HCT116 (cell line): ENCODE measurements around the gene PROB1. TPM values are rescaled to one million over a fixed set of nuclear protein-coding genes. Genes with fewer than 3 reads are reported as not detected.

Experiments
- ATAC-seq: fragments of 200-7000 bp; cut with Tn5 transposase; 2 replicates; pipeline ENCODE4 v1.9.1; 2020; ENCODE audit warnings: mild to moderate bottlenecking, moderate library complexity
- BruUV-seq: library from RNA; stranded (reverse); fragments of 400-500 nt; replicated peaks from 2 replicates; lab custom pipeline; 2021; lab: Mats Ljungman, UMichigan
- CTCF ChIA-PET: fragments of 300-600 bp; sonication (Branson Sonifier 250); formaldehyde crosslinking; loops from one replicate; lab custom pipeline; 2021; ENCODE audit warnings: antibody characterized with exemption; lab: Charles Lee
- POLR2A ChIA-PET: fragments of 300-600, 350-600 bp; sonication (Branson Sonifier 250); formaldehyde crosslinking; loops from one replicate; lab custom pipeline; 2021; ENCODE audit warnings: antibody characterized with exemption; lab: Charles Lee
- RAD21 ChIA-PET, 2 experiments: fragments of 300-600 bp; sonication (Branson Sonifier 250); formaldehyde crosslinking; loops; one replicate each; lab custom pipeline; 2023; ENCODE audit warnings: low total read pairs in 2 of 2; ENCODE audit not compliant: uncharacterized antibody in 2 of 2, unreplicated experiment in 2 of 2, low non-redundant PET in 1 of 2; lab: Charles Lee
- DNase-seq: peaks from one replicate; pipeline ENCODE4 v3.0.0-alpha.2; 2010; ENCODE audit warnings: low read depth, low spot score
- H2AFZ ChIP-seq: fragments of 200-600 bp; shearing (Covaris generic), sonication (generic); 2 replicates; pipeline ENCODE4 v1.6.1; 2017; ENCODE audit warnings: low read depth, mixed run types, mixed read lengths, antibody characterized with exemption, low read length; ENCODE audit not compliant: poor library complexity, severe bottlenecking
- H3K27ac ChIP-seq: 2 replicates; pipeline ENCODE4 v1.5.1; 2012; ENCODE audit warnings: low read depth, low read length
- H3K27me3 ChIP-seq: fragments of 200-600 bp; sonication (generic); 2 replicates; pipeline ENCODE4 v1.6.1; 2016; ENCODE audit warnings: mixed run types, low read length, mixed read lengths; ENCODE audit not compliant: insufficient read depth
- H3K36me3 ChIP-seq, 2 experiments: fragments of 200-500 bp in 1 of 2; fragments of 200-600 bp in 1 of 2; sonication (Bioruptor generic) in 1 of 2; sonication (generic) in 1 of 2; 2 replicates each; pipeline versions ENCODE4 v1.5.1 to v1.6.1; 2014 to 2016; ENCODE audit warnings: low read length in 2 of 2, inconsistent platforms in 1 of 2, mixed read lengths in 1 of 2, mixed run types in 1 of 2; ENCODE audit not compliant: insufficient read depth in 2 of 2, control insufficient read depth in 1 of 2
- H3K4me1 ChIP-seq, 2 experiments: fragments of 200-600 bp in 1 of 2; sonication (generic) in 1 of 2; 2 replicates each; pipeline versions ENCODE4 v1.5.1 to v1.6.1; 2012 to 2017; ENCODE audit warnings: low read length in 2 of 2, inconsistent platforms in 1 of 2, mild to moderate bottlenecking in 1 of 2, mixed read lengths in 1 of 2, mixed run types in 1 of 2, moderate library complexity in 1 of 2; ENCODE audit not compliant: insufficient read depth in 2 of 2, control insufficient read depth in 1 of 2
- H3K4me2 ChIP-seq: fragments of 200-600 bp; sonication (generic); 2 replicates; pipeline ENCODE4 v1.6.1; 2017; ENCODE audit warnings: mixed run types, low read length, mixed read lengths
- H3K4me3 ChIP-seq, 2 experiments: fragments of 200-600 bp in 1 of 2; sonication (generic) in 1 of 2; replicated peaks in 1 of 2; 2 replicates each; pipeline ENCODE4 v1.5.1; 2011 to 2016; ENCODE audit warnings: low read length in 2 of 2, control low read depth in 1 of 2, low read depth in 1 of 2, mild to moderate bottlenecking in 1 of 2, mixed read lengths in 1 of 2, mixed run types in 1 of 2
- H3K79me2 ChIP-seq: fragments of 200-600 bp; sonication (generic); 2 replicates; pipeline ENCODE4 v1.6.1; 2017; ENCODE audit warnings: mild to moderate bottlenecking, mixed run types, low read length, moderate library complexity, mixed read lengths; ENCODE audit not compliant: insufficient read depth
- H3K9ac ChIP-seq: fragments of 200-600 bp; sonication (generic); 2 replicates; pipeline ENCODE4 v1.6.1; 2016; ENCODE audit warnings: low read length, mixed read lengths
- H3K9me2 ChIP-seq: fragments of 200-600 bp; sonication (generic), shearing (Covaris generic); 2 replicates; pipeline ENCODE4 v1.6.1; 2017; ENCODE audit warnings: mixed run types, mild to moderate bottlenecking, moderate library complexity; ENCODE audit not compliant: insufficient read depth
- H3K9me3 ChIP-seq, 2 experiments: fragments of 200-500 bp in 1 of 2; fragments of 200-600 bp in 1 of 2; sonication (Bioruptor generic) in 1 of 2; sonication (generic) in 1 of 2; 2 replicates each; pipeline ENCODE4 v1.6.1; 2014 to 2017; ENCODE audit warnings: low read length in 2 of 2, mixed read lengths in 2 of 2, inconsistent platforms in 1 of 2, low read depth in 1 of 2, mild to moderate bottlenecking in 1 of 2, mixed run types in 1 of 2, moderate library complexity in 1 of 2; ENCODE audit not compliant: control insufficient read depth in 1 of 2, insufficient read depth in 1 of 2
- H4K20me1 ChIP-seq: fragments of 200-600 bp; sonication (generic), shearing (Covaris generic); 2 replicates; pipeline ENCODE4 v1.6.1; 2017; ENCODE audit warnings: mixed run types, mild to moderate bottlenecking, moderate library complexity; ENCODE audit not compliant: insufficient read depth
- CEBPB ChIP-seq: IDR thresholded peaks from 2 replicates; pipeline ENCODE4 v1.6.1; 2012; ENCODE audit warnings: low read depth
- EGR1 ChIP-seq: IDR thresholded peaks from 2 replicates; pipeline ENCODE4 v1.6.1; 2012; ENCODE audit warnings: low read depth
- FOSL1 ChIP-seq: IDR thresholded peaks from 2 replicates; pipeline ENCODE4 v1.6.1; 2012; ENCODE audit warnings: low read depth
- POLR2A ChIP-seq: IDR thresholded peaks from 2 replicates; pipeline ENCODE4 v1.7.0; 2011; ENCODE audit warnings: borderline replicate concordance; ENCODE audit not compliant: insufficient read depth, insufficient read length; ENCODE audit errors: extremely low read depth
- RAD21 ChIP-seq: IDR thresholded peaks from 2 replicates; pipeline ENCODE4 v1.6.1; 2012; ENCODE audit warnings: low read depth, mild to moderate bottlenecking
- TCF7L2 ChIP-seq: IDR thresholded peaks from 2 replicates; pipeline ENCODE4 v1.7.0; 2011; ENCODE audit warnings: borderline replicate concordance, inconsistent platforms; ENCODE audit not compliant: insufficient read depth, insufficient read length; ENCODE audit errors: extremely low read depth
- ZFX ChIP-seq: fragments of 450-650 bp; IDR thresholded peaks from 2 replicates; pipeline ENCODE4 v1.6.1; 2017
- intact Hi-C: fragments of 100-400 bp; cut with micrococcal nuclease; formaldehyde crosslinking; loops from 2 replicates; pipeline ENCODE4 v1.10.0; 2022
- total RNA-seq: library from RNA; stranded (reverse); gene quantifications from one replicate; pipeline ENCODE4 v1.2.1, GENCODE V29; 2021; ENCODE audit not compliant: unreplicated experiment

Gene PROB1
- total RNA-seq, 1 experiment from 2014 or later = 1.7 TPM

GRCh38 chr5:139418793-139419192 is 23.9 kb upstream of the PROB1 start (continued):
- no peak for TF ChIP-seq CEBPB

DNA sequence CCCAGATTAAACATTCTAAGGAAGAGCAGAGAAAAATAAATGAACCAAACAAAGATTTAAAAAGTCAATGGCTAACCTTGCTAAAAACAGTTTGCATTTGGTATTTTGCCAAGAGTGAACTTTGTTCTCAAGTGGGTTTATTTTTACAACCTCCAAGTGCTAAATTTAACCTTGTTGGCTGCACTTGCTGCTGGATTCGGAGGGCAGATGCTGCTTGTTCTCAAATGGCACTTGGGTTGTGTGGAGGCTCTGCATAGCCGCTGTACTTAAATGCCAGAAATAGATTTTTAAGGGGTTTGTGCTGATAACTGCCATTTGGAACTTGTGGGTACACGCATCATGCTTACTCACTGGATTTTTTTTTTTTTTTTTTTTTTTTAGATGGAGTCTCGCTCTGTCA is 22.3 kb upstream of the PROB1 start:
- no peak for DNase-seq
- Histone ChIP-seq H3K4me3 (no peak overlapping the region), H3K36me3 (no peaks in the 10 kb centered on the region), H3K9ac (no peak overlapping the region), H3K27ac (no peak overlapping the region), H3K4me1 (peaks cover 3 to 18% of the 10 kb centered on the region in 2 experiments; a peak in 3 of 4 replicates), H3K9me2 (no peaks in the 10 kb centered on the region), H3K4me2 (peak overlapping the region; percentile 20; the same call in 1 of the 2 replicates), H3K9me3 (no peaks in the 10 kb centered on the region), H3K27me3 (no peaks in the 10 kb centered on the region), H2AFZ (no peak overlapping the region), H3K79me2 (no peaks in the 10 kb centered on the region), H4K20me1 (no peaks in the 10 kb centered on the region)
- no TSS peak for BruUV-seq
- ChIA-PET CTCF (no interaction called here), POLR2A (no interaction called here), RAD21 (no interaction called here)
- intact Hi-C loops = no loop called here
- ATAC-seq = no peak
- TF ChIP-seq POLR2A = no peak
- TF ChIP-seq TCF7L2 = no peak
- TF ChIP-seq FOSL1 = no peak
- no peak for TF ChIP-seq RAD21
- TF ChIP-seq ZFX = no peak

- CTCF ChIA-PET = no interaction called here
- peak; percentile 39 for ATAC-seq
- peaks cover 3 to 18% of the 10 kb centered on the region in 2 experiments; a peak in 3 of 4 replicates for H3K4me1 ChIP-seq
- no peaks in the 10 kb centered on the region for H4K20me1 ChIP-seq
- TF ChIP-seq POLR2A (no peak), EGR1 (0 out of 2 replicates have a peak, but pooled peaks have one; percentile 20)
- TF ChIP-seq, all 23 proteins: peak for 1
- Histone ChIP-seq H3K9ac (no peak overlapping the region), H2AFZ (no peak overlapping the region), H3K79me2 (no peaks in the 10 kb centered on the region), H3K9me2 (no peaks in the 10 kb centered on the region), H3K27me3 (no peaks in the 10 kb centered on the region), H3K9me3 (no peaks in the 10 kb centered on the region), H3K36me3 (no peaks in the 10 kb centered on the region), H3K27ac (no peak overlapping the region), H3K4me2 (peak overlapping the region; percentile 20; the same call in 1 of the 2 replicates), H3K4me3 (no peak overlapping the region)
- BruUV-seq = no TSS peak
- intact Hi-C loops = no loop called here
- no peak for DNase-seq
- RAD21 ChIA-PET = no interaction called here
- POLR2A ChIA-PET = no interaction called here
These were observed 21.7 kb upstream of the PROB1 start for GRCh38 chr5:139416651-139417050.
